ENCODE measurements around the gene CDK8.
"Not testable (repeated sequence)": the region's sequence is repeated elsewhere in the genome, so short reads cannot be mapped to it uniquely, and the experiment has no call there.

The CDK8 gene

DNA sequence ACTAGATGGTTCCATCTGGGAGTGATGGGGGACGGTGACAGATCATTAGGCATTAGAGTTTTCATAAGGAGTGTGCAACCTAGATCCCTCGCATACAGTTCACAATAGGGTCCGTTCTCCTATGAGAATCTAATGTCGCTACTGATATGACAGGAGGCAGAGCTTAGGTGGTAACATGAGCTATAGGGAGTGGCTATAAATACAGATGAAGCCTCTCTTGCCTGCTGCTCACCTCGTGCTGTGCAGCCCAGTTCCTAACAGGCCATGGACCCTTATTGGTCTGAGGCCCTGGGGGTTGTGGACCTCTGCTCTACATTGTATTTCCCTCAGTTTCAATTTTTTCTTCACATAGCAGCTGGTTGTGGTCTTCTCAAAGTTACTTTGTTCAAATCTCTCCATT is 56.5 kb downstream of the CDK8 start:
- TF ChIP-seq YY1 (IDR thresholded peaks at IDR 0.05; ENCODE audit: insufficient read depth, insufficient read length): no peak
- TF ChIP-seq SUZ12 (IDR thresholded peaks at IDR 0.05; ENCODE audit: extremely low read depth, insufficient read depth, insufficient read length): no peak
- TF ChIP-seq ZNF274 (IDR thresholded peaks at IDR 0.05; ENCODE audit: low read depth, low read length): no peak

DNA sequence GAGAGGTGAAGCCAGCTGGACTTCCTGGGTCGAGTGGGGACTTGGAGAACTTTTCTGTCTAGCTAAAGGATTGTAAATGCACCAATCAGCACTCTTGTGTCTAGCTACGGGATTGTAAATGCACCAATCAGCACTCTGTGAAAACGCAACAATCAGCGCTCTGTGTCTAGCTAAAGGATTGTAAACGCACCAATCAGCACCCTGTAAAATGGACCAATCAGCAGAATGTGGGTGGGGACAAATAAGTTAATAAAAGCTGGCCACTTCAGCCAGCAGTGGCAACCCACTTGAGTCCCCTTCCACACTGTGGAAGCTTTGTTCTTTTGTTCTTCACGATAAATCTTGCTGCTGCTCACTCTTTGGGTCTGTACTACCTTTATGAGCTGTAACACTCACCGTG is 58.1 kb downstream of the CDK8 start:
- not testable (repeated sequence) for H3K9ac ChIP-seq (ENCODE audit: insufficient read length, low read depth); H3K36me3 ChIP-seq (ENCODE audit: insufficient read depth, insufficient read length, low read length); DNase-seq (ENCODE audit: low read depth, low spot score); H3K4me3 ChIP-seq (ENCODE audit: insufficient read length, low read depth); H3K9me3 ChIP-seq (ENCODE audit: insufficient read depth, low read length); H3K4me1 ChIP-seq (ENCODE audit: insufficient read depth, insufficient read length); H3K27me3 ChIP-seq (ENCODE audit: insufficient read depth, insufficient read length)

More for the DNA sequence above, 56.5 kb downstream of the CDK8 start:
- no peak overlapping the region for H3K9ac ChIP-seq (ENCODE audit: insufficient read length, low read depth)
- H3K36me3 ChIP-seq (ENCODE audit: insufficient read depth, insufficient read length, low read length): no peaks in the 10 kb centered on the region
- DNase-seq (ENCODE audit: low read depth, low spot score): no peak
- H3K4me1 ChIP-seq (ENCODE audit: insufficient read depth, insufficient read length): no peaks in the 10 kb centered on the region
- no peaks in the 10 kb centered on the region for H3K27me3 ChIP-seq (ENCODE audit: insufficient read depth, insufficient read length)
- H3K9me3 ChIP-seq (ENCODE audit: insufficient read depth, low read length): peaks cover 7% of the 10 kb centered on the region; the same call in 1 of the 2 replicates
- H3K4me3 ChIP-seq (ENCODE audit: insufficient read length, low read depth): no peak overlapping the region

DNA sequence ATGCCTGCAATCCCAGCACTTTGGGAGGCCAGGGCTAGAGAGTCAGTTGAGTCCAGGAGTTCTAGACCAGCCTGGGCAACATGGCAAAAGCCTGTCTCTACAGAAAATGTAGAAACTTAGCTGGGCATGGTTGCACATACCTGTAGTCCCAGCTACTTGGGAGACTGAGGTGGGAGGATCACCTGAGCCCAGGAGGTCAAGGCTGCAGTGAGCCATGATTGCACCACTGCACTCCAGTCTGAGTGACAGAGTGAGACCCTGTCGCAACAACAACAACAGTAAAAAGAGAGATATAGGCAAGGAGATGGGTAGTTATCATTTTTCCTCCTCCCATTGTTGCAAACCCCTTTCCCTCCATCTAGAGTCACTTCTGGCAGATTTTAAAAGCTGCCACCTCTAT is 62.2 kb downstream of the CDK8 start:
- not testable (repeated sequence) for DNase-seq (ENCODE audit: low read depth, low spot score); H3K27me3 ChIP-seq (ENCODE audit: insufficient read depth, insufficient read length); H3K9ac ChIP-seq (ENCODE audit: insufficient read length, low read depth); H3K4me1 ChIP-seq (ENCODE audit: insufficient read depth, insufficient read length); H3K4me3 ChIP-seq (ENCODE audit: insufficient read length, low read depth); H3K36me3 ChIP-seq (ENCODE audit: insufficient read depth, insufficient read length, low read length); H3K9me3 ChIP-seq (ENCODE audit: insufficient read depth, low read length)

DNA sequence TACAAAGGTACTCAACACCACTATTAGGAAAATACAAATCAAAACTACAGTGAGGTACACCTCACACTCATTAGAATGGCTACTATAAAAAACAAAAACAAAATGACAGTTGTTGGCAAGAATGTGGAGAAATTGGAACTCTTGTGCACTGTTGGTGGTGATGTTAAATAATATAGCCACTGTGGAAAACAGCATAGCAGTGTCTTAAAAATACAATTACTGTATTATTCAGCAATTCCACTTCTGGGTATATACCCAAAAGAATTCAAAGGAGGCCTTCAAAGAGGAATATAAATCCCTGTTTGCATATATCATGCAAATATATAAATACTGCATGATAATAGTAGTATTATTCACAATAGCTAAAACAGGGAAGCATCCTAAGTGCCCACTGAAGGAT is 66.8 kb downstream of the CDK8 start:
- TF ChIP-seq ZNF274 (IDR thresholded peaks at IDR 0.05; ENCODE audit: low read depth, low read length) (no peak), SUZ12 (IDR thresholded peaks at IDR 0.05; ENCODE audit: extremely low read depth, insufficient read depth, insufficient read length) (no peak), YY1 (IDR thresholded peaks at IDR 0.05; ENCODE audit: insufficient read depth, insufficient read length) (no peak)
- DNase-seq (ENCODE audit: low read depth, low spot score): no peak
- Histone ChIP-seq H3K4me1 (ENCODE audit: insufficient read depth, insufficient read length) (no peaks in the 10 kb centered on the region), H3K9me3 (ENCODE audit: insufficient read depth, low read length) (no peaks in the 10 kb centered on the region), H3K4me3 (ENCODE audit: insufficient read length, low read depth) (no peak overlapping the region), H3K36me3 (ENCODE audit: insufficient read depth, insufficient read length, low read length) (no peaks in the 10 kb centered on the region), H3K27me3 (ENCODE audit: insufficient read depth, insufficient read length) (no peaks in the 10 kb centered on the region), H3K9ac (ENCODE audit: insufficient read length, low read depth) (no peak overlapping the region)

DNA sequence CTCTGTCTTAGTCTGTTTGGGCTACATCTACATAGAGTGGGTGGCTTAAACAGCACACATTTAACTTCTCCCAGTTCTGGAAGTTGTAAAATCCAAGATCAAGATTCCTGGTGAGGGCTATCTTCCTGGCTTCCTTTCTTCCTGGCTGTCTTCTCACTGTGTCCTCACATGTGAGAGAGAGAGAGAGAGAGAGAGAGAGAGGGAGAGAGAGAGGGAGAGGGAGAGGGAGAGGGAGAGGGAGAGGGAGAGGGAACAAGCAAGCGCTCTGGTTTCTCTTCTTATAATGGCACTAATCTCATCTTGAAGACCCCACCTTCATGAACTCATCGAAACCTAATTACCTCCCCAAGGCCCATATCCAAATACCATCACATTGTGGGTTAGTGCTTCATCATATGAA is 69.2 kb downstream of the CDK8 start:
- H3K9ac ChIP-seq (ENCODE audit: insufficient read length, low read depth): no peak overlapping the region
- TF ChIP-seq ZNF274 (IDR thresholded peaks at IDR 0.05; ENCODE audit: low read depth, low read length) (no peak), SUZ12 (IDR thresholded peaks at IDR 0.05; ENCODE audit: extremely low read depth, insufficient read depth, insufficient read length) (no peak), YY1 (IDR thresholded peaks at IDR 0.05; ENCODE audit: insufficient read depth, insufficient read length) (no peak)
- no peak overlapping the region for H3K4me3 ChIP-seq (ENCODE audit: insufficient read length, low read depth)
- no peak for DNase-seq (ENCODE audit: low read depth, low spot score)
- no peaks in the 10 kb centered on the region for H3K27me3 ChIP-seq (ENCODE audit: insufficient read depth, insufficient read length)
- H3K4me1 ChIP-seq (ENCODE audit: insufficient read depth, insufficient read length): no peaks in the 10 kb centered on the region
- H3K36me3 ChIP-seq (ENCODE audit: insufficient read depth, insufficient read length, low read length): no peaks in the 10 kb centered on the region
- no peaks in the 10 kb centered on the region for H3K9me3 ChIP-seq (ENCODE audit: insufficient read depth, low read length)

DNA sequence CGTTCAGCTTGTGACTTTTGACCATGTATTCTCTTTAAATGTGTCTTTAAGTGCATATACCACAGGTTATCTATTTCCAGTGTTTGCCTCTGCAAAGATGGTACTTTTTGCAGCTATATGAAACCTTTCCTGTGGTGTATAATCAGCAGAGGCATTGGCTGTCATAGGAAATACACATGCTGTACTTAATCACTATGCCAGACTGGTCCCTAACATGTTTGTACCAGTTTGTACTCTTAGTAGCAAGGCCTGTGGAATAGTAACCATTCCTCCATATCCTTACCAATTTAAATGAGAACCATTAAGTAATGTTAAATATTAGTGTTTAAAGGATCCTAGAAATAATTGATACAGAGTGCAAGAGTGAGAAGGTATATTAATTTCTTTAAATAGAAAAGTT is 69.8 kb downstream of the CDK8 start:
- no peaks in the 10 kb centered on the region for H3K27me3 ChIP-seq (ENCODE audit: insufficient read depth, insufficient read length)
- H3K9ac ChIP-seq (ENCODE audit: insufficient read length, low read depth): no peak overlapping the region
- TF ChIP-seq ZNF274 (IDR thresholded peaks at IDR 0.05; ENCODE audit: low read depth, low read length): no peak
- TF ChIP-seq YY1 (IDR thresholded peaks at IDR 0.05; ENCODE audit: insufficient read depth, insufficient read length): no peak
- TF ChIP-seq SUZ12 (IDR thresholded peaks at IDR 0.05; ENCODE audit: extremely low read depth, insufficient read depth, insufficient read length): no peak
- no peak for DNase-seq (ENCODE audit: low read depth, low spot score)
- H3K36me3 ChIP-seq (ENCODE audit: insufficient read depth, insufficient read length, low read length): no peaks in the 10 kb centered on the region
- H3K4me3 ChIP-seq (ENCODE audit: insufficient read length, low read depth): no peak overlapping the region
- no peaks in the 10 kb centered on the region for H3K4me1 ChIP-seq (ENCODE audit: insufficient read depth, insufficient read length)
- H3K9me3 ChIP-seq (ENCODE audit: insufficient read depth, low read length): no peaks in the 10 kb centered on the region

DNA sequence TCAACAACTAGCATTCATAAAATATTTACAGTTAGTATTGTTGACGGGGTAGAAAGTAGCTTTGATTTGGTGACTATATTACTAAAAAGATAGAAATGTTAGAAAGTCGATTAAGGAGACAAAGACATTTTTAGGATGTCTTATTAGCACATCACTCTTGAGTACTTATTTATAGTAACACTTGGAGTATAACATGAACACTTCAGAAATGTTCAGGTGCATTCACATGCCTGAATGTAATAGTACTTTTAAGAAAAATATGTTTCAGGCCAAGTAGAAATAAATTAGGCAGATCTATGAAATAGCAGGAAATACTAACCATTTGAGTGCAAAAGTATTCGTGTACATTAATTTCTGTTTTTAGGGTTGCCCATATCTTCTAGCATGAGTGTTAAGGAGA is 70.4 kb downstream of the CDK8 start:
- H3K4me3 ChIP-seq (ENCODE audit: insufficient read length, low read depth): no peak overlapping the region
- no peaks in the 10 kb centered on the region for H3K9me3 ChIP-seq (ENCODE audit: insufficient read depth, low read length)
- no peak for DNase-seq (ENCODE audit: low read depth, low spot score)
- no peak for TF ChIP-seq ZNF274 (IDR thresholded peaks at IDR 0.05; ENCODE audit: low read depth, low read length)
- no peak for TF ChIP-seq SUZ12 (IDR thresholded peaks at IDR 0.05; ENCODE audit: extremely low read depth, insufficient read depth, insufficient read length)
- TF ChIP-seq YY1 (IDR thresholded peaks at IDR 0.05; ENCODE audit: insufficient read depth, insufficient read length): no peak
- no peak overlapping the region for H3K9ac ChIP-seq (ENCODE audit: insufficient read length, low read depth)
- H3K27me3 ChIP-seq (ENCODE audit: insufficient read depth, insufficient read length): no peaks in the 10 kb centered on the region
- H3K4me1 ChIP-seq (ENCODE audit: insufficient read depth, insufficient read length): no peaks in the 10 kb centered on the region
- H3K36me3 ChIP-seq (ENCODE audit: insufficient read depth, insufficient read length, low read length): no peaks in the 10 kb centered on the region

DNA sequence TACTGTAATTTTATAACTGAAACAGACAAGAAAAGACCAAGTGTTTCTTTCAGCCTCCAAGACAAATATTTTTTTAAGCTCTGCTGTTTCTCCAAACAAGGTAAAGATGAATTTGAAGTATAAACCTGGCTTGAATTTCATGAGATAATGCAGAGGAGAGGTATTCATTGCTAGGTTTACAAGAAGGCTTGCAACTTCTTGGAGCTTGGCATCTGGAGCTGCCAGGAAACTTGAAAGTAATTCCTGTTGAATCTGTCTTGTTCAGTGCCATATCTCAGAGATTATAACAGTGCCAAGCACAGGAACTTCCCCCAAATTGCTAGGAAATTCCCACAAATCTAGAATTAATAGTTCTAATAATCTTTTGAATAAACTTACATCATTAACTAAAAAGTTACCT is 70.9 kb downstream of the CDK8 start:
- no peaks in the 10 kb centered on the region for H3K36me3 ChIP-seq (ENCODE audit: insufficient read depth, insufficient read length, low read length)
- TF ChIP-seq ZNF274 (IDR thresholded peaks at IDR 0.05; ENCODE audit: low read depth, low read length) (no peak), SUZ12 (IDR thresholded peaks at IDR 0.05; ENCODE audit: extremely low read depth, insufficient read depth, insufficient read length) (no peak), YY1 (IDR thresholded peaks at IDR 0.05; ENCODE audit: insufficient read depth, insufficient read length) (no peak)
- no peaks in the 10 kb centered on the region for H3K4me1 ChIP-seq (ENCODE audit: insufficient read depth, insufficient read length)
- no peaks in the 10 kb centered on the region for H3K9me3 ChIP-seq (ENCODE audit: insufficient read depth, low read length)
- no peak for DNase-seq (ENCODE audit: low read depth, low spot score)
- H3K9ac ChIP-seq (ENCODE audit: insufficient read length, low read depth): no peak overlapping the region
- H3K27me3 ChIP-seq (ENCODE audit: insufficient read depth, insufficient read length): no peaks in the 10 kb centered on the region
- no peak overlapping the region for H3K4me3 ChIP-seq (ENCODE audit: insufficient read length, low read depth)

All from NT2/D1 (cell line).